Stimulated activated CD4-positive, alpha-beta T cell treated with anti-CD3 and anti-CD28 coated beads, Interleukin-1b, Interleukin-23, amount 100 ng/mL, for 4 hours (primary cell): ENCODE data around the gene HJURP.
"Not testable (repeated sequence)": the region's sequence is repeated elsewhere in the genome, so short reads cannot be mapped to it uniquely, and the experiment has no call there.

Source experiments
- DNase-seq, 2 donors: peaks; one replicate each; pipeline ENCODE4 v3.0.0-alpha.2; 2020; ENCODE audit warnings: low read depth in 2 of 2

HJURP gene, protein sequence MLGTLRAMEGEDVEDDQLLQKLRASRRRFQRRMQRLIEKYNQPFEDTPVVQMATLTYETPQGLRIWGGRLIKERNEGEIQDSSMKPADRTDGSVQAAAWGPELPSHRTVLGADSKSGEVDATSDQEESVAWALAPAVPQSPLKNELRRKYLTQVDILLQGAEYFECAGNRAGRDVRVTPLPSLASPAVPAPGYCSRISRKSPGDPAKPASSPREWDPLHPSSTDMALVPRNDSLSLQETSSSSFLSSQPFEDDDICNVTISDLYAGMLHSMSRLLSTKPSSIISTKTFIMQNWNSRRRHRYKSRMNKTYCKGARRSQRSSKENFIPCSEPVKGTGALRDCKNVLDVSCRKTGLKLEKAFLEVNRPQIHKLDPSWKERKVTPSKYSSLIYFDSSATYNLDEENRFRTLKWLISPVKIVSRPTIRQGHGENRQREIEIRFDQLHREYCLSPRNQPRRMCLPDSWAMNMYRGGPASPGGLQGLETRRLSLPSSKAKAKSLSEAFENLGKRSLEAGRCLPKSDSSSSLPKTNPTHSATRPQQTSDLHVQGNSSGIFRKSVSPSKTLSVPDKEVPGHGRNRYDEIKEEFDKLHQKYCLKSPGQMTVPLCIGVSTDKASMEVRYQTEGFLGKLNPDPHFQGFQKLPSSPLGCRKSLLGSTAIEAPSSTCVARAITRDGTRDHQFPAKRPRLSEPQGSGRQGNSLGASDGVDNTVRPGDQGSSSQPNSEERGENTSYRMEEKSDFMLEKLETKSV

GRCh38 chr2:233854241-233854981 lies at the start of gene HJURP:
Gene HJURP, minus strand, starts transcription at chr2:233854535. Its CDS starts 35 bp downstream, at chr2:233854500.
- DNase-seq: peak; percentile 72 to 74

GRCh38 chr2:233901884-233902283 lies 47.5 kb upstream of the HJURP start:
- DNase-seq: no peak

DNA sequence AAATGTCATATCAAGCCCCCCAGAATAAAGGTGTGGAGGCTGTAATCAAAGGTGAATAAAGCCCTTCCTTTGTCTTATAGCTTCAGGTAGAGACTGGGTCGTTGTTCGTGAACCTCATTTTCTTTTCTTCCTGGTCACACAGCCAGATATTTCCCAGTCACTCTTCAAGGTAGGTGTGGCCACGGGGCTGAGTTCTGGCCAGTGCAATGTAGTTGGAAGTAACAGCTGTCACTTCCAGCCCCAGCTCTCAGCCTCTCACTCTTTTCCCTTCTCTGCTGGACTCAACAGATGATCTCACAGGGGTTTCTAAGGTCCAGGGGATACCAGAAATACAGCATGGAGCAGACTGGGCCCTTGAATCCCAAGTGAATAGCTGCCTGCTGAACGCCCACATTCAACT lies 47.0 kb upstream of the HJURP start:
- no peak for DNase-seq

DNA sequence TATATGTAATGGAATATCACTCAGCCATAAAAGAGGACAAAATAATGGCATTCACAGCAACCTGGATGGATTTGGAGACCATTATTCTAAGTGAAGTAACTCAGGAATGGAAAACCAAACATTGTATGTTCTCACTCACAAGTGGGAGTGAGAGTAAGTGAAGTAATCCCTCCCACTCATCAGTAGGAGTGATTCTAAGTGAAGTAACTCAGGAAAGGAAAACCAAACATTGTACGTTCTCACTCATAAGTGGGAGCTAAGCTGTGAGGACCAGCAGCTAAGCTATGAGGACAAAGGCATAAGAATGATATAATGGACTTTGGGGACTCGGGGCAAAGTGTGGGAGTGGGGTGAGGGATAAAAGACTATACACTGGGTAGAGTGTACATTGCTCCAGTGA lies 41.9 kb upstream of the HJURP start:
- not testable (repeated sequence) for DNase-seq

DNA sequence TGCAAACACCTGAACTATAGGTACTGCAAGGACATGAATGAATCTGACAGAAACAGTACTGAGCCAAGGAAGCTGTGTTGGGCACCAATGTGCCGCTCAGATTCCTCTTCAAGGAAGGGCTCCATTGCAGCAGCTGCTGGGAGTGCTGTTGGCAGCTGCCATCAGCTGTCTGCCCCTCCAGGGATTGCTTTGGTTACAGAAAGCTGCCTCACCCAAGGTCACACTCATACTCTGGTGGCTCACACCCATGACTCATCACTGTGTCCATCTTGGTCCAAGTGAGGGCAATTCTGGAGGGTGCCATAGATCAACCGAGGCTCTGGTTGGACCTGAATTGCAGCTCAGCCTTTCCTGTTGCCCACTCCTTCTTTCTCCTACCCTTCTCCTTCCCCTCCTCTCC lies 38.5 kb upstream of the HJURP start:
- no peak for DNase-seq

- DNase-seq: no peak
These were observed 28.0 kb upstream of the HJURP start for GRCh38 chr2:233882353-233882752.

DNA sequence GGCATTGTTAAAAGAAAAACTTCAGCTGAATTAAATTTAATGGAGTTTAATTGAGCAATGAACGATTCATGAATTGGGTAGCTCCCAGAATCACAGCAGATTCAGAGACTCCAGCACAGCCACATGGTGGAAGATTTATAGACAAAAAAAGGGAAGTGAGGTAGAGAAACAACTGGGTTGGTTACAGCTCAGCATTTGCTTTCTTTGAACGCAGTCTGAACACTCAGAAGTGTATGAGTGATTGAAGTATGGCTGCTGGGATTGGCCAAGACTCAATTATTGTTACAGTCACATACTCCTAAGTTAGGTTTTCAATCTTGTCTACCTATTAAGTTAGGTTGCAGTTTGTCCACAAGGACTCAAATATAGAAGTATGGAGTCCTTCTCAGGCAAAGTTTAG lies 17.8 kb upstream of the HJURP start:
- DNase-seq: not testable (repeated sequence)

DNA sequence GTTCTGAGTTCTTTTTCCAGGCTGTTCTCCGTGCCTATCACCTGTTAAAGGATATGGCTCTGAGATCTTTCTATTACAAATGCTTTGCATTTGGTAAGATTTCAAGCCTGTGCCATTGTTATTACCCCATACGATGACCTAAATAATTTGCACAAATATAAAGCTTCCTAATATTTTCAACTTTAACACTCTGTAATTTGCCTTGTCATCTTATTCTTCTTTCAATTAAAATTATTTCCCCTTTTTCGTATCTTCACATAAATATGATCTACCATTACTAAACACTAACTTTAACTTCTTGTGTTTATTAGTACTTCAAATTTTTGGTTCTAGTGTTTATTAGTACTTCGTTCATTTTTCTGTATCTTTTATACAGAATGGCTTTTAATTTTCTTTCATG lies 17.1 kb upstream of the HJURP start:
- no peak for DNase-seq

DNA sequence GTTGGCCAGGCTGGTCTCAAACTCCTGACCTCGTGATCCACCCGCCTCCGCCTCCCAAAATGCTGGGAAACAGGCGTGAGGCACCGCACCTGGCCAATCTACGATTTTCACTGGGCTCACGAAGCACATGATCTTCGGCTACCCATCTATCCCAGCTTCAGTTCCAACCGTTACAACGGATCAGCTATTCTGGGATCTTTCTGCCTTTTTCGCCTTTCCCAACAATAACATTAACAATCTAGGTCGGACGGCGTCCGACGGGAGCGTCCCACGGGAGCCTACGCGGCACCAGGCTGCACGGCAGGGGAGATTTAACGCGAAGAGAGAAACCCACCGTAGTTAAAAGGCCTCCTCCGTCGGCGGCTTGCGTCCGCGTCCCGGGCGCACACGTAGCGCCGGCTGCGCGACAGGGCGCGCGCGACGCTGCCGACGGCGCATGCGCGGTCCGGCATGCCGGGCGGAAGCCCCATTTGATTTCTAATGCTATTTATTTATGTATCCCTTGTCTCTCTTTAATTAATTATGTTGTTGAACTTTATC lies 13.7 kb upstream of the HJURP start, which contains the start of gene MSL3B:
Gene MSL3B, minus strand, starts transcription at position 394 of the 540 bp plus-strand sequence.
- DNase-seq: peak; percentile 36 to 57

DNA sequence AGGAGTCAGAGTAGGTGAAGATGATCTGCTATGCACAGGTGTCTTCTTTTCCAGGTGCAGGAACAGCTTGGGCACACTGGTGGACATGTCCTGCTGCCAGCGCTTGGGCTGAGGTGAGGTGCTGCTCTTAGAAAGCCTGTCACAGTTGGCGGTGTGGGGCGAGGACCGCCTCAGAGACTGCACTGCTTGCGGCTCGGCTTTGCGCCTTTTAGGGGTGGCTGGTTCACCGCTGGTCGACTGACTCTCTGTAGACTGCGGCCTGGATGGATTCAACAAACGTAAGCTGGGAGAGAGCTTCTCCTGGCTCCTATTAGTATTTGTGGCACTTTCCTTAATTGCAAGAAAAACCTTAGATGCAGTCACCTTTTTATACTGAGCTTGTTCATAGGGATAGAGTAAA lies 12.1 kb upstream of the HJURP start:
- DNase-seq: no peak

DNA sequence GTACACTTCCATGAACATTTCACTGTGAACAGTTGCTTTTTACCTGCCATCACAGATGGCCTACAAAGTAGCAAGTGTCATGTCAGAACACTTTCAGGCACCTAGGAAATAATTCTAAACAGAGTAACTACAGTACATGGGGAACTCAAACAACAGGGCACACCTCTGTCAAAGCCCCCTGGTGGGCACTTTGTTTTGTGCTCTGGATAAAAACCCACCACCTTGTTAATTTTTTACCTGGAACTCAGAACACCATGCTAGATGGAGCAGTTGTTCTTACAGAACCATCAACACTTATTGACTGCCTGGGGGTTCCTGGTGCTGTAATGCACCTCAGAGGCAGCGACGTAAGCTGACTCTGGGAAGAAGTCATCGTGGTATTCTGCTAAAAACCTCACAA lies 11.5 kb upstream of the HJURP start:
- DNase-seq: no peak

- no peak for DNase-seq
These were observed 8.0 kb upstream of the HJURP start for GRCh38 chr2:233862261-233862768.

- no peak for DNase-seq
These were observed 4.0 kb upstream of the HJURP start for GRCh38 chr2:233858331-233858730.

DNA sequence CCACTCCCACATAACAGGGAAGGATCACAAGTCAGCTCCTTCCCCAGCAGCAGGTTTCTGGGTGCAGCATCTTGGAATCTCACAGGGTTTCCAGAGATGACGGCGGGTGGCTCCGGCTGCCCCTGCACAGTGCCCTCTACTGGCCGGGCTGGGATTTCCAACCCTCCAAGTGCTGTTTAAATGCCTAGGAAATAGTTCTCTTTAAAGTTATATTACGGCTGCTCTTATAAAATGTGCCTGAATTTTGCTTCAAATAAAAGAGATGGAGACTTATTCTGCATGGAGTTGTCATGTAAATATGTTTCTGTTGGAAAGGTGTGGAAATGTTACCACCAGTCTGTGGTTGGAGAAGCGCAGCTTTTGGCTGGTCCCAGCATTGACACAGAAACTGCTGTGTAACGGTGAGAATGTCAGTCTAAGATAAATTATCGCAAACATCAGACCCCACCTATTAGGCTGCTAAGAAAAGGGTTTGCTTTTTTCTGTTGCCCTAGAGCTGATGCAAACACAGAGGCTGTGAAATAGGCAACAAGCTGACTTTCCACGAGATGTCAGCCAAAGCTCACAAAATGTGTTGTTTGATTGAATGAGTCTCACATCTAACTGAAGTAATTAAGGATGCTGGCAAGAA lies 3.3 kb upstream of the HJURP start:
- peak; percentile 20 to 45 for DNase-seq

DNA sequence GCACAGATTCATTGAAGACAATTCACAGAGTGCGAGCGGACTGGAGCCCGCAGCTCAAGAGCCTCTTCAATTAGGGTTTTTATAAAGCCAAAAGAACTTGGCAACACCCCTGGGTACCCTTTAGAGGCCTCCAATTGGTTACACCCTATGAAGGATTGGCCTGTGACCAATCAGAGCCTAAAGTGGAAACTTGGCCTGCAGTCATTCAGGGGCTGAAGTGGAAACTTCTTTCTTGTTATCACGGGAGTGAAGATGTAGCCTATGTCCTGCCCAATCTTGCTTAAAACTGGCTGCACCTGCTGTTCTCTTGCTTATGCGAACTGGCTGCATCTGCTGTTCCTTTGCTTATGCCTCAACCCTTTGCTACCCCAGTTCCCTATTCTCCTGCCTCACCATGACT lies 1.8 kb upstream of the HJURP start:
- DNase-seq: no peak

GRCh38 chr2:233855345-233855744 lies 1.0 kb upstream of the HJURP start:
- no peak for DNase-seq

GRCh38 chr2:233853883-233854240 lies 473 bp downstream of the HJURP start:
- DNase-seq: no peak

GRCh38 chr2:233853353-233853752 lies 982 bp downstream of the HJURP start:
- DNase-seq: no peak

DNA sequence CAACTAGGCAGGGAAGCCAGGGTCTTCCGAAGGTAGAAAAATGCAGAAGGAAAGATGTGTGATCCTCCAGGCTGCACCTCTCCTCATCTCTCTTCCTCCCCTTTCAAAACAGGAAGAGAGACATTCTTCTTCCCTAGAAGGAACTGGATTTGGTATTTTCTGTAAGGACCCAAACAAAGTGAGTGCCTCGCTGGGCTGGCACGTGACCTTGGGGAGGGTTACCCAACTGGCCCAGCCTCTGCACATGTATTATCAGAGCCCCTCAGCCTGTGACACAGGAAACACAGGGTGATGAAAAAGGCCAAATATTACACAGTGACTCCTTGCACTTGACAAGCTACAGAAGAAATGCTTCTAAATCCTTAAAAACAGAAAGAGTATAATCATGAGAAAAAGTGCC lies 2.3 kb downstream of the HJURP start:
- no peak for DNase-seq

DNA sequence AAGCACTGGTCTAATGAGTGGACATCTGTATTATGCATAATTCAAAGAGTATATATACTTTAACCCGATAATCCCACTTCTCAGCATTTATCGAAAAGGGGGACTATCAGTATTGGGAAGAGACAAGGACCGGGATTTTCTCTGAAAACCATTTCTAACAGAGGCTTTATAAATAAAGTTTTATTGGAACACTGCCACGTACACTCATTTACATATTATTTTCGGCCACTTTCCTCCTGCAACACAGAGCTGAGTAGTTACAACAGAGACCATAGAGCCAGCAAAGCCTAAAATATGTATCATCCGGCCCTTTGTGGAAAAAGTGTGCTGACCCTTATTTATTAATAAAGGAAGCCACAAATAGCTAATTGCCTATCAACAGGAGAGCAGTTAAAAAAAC lies 3.2 kb downstream of the HJURP start:
- no peak for DNase-seq

- no peak for DNase-seq
These were observed 3.6 kb downstream of the HJURP start for GRCh38 chr2:233850745-233851144.
